HG03565 (cell line): ENCODE data around the gene HARS1.
"Not testable (repeated sequence)": the region's sequence is repeated elsewhere in the genome, so short reads cannot be mapped to it uniquely, and the experiment has no call there.

ENCODE experiments used
- ATAC-seq: cut with Tn5 transposase; IDR thresholded peaks from one replicate; pipeline ENCODE4 v1.9.1; 2021; ENCODE audit warnings: mild to moderate bottlenecking, moderate library complexity; ENCODE audit not compliant: unreplicated experiment

HARS1 gene

DNA sequence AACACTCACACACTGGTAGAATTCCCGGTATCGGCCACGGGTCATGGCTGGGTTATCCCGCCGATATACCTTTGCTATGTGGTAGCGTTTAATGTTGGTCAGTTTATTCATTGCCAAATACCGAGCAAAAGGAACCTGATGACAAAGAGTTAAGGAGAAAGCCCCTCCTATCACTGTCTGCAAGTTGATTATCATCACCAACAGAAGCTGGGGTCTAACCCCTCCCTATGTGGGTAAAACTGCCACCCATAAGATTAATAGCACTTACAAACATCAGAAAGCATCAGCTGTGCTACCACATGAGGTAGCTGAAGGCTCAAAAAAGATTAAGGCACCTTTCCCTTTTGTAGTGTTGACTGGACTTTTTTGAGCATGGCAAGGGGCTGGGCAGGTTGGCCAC lies 12.2 kb downstream of the HARS1 start:
- no peak for ATAC-seq

DNA sequence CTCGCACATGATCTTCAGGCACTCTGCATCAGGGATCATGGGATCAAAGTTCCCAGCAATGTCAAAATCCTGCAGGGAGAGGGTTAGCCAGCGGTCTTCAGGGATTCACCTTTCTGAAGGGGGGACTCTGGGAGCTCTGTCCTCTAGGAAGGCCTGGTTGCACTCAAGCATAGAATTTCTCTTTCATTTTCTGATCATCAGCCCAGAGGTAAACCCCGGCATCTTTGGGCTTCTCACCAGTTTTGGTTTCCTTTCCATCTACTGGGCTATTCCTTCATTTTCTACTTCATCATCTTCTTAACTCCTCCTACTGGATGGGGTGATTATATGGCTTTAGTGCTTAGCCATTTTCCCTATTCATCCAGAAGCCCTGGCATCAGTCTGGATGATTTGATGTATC lies 13.2 kb downstream of the HARS1 start:
- ATAC-seq = peak; percentile 33

DNA sequence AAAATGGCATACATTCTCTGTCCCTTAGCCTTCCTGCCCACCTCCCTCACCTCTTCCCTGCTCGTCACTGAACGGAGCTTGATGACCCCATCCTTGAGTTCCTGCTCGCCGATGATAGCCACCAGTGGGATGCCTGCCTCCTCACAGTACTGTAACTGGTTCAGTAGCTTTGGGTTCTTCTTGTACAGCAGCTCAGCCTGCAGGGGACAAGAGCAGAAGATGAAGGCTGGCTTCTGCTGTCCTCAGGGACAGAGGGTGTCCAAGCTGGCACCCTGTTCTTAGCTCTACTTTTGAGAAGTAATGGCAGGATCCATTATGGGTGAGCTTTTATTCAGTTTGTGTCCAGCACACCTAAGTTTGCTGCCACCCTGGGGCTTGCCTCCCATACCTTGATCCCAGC lies 16.5 kb downstream of the HARS1 start:
- no peak for ATAC-seq

DNA sequence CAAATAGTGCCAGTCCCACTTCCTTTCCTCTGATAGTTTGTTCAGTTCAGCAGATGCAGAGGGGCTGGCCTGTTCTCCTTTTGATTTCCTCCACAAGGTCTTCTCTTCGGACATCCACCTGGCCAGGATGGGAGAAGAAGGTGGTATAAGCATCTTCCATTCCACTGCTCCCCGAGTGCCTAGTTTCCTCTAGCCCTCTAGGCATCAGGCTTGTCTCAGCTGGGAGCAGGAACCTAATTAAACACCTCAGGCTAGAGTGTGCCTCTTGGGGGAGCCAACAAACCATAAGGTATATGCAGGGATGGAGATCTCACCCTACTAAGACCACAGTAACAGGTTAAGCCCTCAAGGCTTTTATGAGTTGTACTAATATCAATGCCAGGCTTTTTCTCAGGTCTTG lies 17.0 kb downstream of the HARS1 start:
- no peak for ATAC-seq

DNA sequence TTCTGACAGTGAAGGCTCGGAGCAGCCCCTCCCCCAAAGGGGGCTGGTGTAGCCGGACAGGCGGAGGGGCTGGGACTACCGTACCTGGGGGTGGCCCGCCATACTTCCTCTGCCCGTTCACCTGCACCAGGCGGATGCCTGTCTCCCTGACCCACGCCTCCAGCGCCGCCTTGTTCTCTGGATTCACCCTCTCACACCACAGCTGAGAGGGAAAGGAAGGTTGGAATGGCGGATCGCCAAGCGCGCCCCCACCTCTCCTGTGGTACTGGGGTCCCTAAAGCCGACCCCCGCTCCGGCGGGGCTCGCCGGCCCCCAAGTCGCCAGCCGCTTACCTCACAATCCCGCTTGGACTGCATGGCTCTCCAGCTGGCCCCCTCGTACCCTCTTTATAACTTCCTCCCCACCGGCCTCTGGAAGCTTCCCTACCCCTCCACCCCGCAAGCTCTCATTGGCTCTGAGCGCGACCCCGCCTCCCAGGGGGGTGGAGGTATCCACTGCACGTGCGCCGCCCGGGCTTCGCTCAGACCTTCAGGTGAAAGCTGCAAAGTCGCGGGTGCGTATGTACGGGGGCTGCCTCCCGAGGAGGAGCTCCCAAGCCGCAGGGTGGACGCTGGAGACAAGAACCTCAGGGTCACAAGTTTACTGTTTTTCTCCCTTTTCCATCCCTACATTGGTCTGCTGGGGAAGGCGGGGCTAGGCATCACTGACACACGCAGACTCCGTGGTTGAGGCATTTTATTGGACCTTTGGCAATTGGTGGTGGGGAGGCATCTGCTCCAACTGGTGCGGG lies 17.8 kb downstream of the HARS1 start, which contains the start of gene DND1:
Gene DND1 (minus strand): TSS at position 390 of the 790 bp plus-strand sequence. CDS start 34 bp downstream, at position 356.
- no peak for ATAC-seq

DNA sequence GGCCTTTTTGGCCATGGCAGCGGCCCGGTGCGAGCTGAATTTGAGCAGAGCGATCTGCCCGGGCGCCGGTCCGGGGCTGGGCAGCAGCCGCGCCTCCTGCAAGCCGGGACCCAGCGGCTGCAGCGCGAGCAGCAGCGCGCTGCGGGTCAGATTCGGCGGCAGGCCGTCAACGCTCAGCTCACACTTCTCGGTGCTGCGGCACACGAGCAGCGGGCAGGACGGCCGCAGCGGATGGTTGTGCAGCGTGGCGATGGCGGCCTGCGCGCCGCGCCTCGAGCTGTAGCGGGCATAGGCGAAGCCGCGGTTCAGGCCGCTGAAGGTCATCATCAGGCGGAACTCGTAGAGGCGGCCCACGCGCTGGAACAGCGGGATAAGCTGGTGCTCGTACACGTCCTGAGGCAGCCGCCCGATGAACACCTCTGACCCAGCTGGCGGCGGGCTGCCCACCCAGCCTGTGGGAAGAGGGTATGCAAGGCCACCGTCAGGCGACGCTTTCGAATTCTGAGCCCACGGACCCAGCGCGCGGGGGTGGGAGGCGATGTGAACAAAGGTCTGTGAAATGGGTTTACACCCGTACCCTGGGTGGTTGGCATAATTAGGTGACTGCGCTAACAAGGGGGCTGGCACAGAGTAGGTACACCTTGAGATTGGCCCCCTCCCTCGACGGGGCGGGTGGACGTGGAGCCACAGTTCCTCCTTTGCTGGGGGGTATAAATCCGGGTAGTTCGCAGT lies 18.5 kb downstream of the HARS1 start:
- ATAC-seq = no peak

DNA sequence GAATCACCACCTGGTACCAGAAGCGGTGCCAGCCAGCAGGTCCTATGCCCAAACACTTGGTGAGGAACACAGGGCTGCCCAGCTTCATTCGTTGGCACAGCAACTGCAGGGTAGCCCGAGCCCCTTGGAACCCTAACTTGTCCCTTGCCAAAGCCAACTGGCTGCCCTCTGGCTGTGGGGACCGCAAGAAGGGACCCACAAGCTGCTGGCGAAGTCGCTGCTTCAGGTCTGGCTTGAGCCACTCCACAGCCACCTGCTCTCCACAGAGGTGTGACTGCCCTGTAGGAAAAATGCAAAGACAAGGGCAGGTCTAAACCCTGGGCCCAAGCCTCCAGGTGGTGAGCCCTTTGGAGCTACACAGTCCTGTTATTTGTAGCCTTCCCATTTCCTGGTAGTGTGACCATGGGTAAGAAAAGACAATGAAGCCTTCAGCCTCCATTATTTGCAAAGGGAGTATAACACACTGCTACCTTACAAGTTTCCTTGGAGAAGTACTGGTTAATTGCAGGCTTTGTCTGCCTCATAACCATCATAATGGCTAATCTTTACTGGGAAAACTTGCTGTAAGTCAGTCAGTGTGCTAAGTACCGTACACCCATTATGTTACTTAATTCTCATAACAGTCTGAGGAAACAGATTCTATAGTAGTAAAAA lies 19.6 kb downstream of the HARS1 start:
- ATAC-seq = no peak

DNA sequence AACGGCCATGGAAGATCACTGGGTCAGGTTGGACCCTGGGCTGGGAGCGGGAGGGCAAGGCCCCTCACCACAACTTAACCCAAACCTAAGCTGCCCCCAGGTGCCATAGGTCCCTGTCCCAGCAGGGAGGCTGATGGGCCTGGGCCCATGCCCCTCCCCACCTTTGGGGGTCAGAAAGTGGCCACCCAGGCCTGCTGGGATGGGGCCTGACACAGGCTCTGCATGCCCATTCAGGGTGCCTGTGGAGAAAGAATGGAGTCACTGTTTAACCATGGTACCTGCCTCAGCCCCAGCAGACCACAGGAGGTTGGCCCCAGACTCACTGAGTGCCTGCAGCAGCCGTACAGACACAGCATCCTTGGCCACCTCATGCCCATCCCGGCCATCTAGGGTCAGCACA lies 20.1 kb downstream of the HARS1 start:
- not testable (repeated sequence) for ATAC-seq

DNA sequence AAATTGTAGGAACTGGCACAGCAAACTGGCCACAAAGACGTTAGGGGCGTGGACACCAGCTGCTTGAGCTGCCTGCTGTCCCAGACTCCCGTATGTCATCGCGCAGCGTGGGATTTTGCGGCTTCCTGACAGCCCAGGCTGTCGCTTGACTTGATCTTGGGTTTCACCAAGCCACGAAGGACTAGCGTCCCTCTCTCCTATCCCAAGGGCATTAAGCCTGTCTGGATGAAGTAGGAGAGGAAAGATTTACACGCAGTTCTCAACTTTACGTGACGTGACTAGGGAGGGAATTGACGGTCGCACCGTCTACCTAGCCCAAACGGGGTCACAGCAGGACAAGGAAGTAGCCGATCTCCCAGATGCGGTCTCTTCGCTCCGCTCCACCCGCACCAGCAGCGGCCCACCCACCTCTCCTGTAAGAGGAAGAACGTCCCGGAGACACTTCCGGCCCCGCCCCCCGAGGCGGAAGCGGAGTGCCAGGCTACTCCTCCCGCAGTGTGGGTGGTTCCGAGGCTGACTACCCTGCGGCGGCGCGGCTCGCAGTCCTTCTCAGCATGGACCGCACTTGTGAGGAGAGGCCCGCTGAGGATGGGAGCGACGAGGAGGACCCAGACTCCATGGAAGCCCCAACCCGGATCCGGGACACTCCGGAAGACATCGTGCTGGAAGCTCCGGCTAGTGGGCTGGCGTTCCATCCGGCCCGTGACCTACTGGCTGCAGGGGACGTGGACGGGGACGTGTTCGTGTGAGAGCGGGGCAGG lies 26.6 kb downstream of the HARS1 start, which contains the start of gene WDR55:
Gene WDR55 (plus strand): TSS at position 546 of the 761 bp plus-strand sequence. CDS start 9 bp downstream, at position 555.
- ATAC-seq = peak; percentile 94

DNA sequence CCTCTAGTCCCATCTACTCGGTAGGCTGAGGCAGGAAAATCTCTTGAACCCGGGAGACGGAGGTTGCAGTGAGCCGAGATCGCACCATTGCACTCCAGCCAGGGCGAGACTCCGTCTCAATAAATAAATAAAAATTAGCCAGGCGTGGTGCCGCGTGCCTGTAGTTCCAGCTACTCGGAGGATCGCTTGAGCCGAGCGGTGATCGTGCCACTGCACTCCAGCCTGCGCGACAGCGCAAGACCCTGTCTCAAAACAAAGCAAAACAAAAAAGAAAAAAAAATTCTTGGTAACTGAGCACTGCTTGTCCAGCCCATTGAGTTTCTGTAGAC lies 27.2 kb downstream of the HARS1 start:
- no peak for ATAC-seq

DNA sequence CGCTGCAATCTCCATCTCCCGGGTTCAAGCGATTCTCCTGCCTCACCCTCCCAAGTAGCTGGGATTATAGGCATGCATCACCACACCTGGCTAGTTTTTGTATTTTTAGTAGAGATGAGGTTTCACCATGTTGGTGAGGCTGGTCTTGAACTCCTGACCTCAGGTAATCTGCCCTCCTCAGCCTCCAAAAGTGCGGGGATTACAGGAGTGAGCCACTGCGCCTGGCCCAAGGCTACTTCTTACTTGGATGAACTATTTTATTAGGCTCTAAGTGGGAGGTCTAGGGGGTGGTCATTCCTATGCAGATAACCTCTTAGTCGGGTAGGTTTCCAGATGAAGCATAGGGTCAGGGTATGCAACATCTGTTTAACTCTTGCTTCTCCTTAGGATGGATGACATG lies 30.8 kb downstream of the HARS1 start:
- ATAC-seq = not testable (repeated sequence)

DNA sequence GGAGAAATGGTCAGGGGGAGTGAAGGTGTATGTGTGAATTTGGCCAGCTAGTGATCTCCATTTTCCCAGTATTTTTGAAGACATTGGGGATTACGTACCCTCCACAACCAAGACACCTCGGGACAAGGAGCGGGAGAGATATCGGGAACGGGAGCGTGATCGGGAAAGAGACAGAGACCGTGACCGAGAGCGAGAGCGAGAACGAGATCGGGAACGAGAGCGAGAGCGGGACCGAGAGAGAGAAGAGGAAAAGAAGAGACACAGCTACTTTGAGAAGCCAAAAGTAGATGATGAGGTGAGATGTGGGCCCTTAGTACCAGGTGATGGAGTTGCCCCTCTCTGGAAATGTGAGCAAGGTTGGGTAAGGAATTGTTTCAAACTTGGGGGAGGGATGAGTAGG lies 32.3 kb downstream of the HARS1 start:
- no peak for ATAC-seq

DNA sequence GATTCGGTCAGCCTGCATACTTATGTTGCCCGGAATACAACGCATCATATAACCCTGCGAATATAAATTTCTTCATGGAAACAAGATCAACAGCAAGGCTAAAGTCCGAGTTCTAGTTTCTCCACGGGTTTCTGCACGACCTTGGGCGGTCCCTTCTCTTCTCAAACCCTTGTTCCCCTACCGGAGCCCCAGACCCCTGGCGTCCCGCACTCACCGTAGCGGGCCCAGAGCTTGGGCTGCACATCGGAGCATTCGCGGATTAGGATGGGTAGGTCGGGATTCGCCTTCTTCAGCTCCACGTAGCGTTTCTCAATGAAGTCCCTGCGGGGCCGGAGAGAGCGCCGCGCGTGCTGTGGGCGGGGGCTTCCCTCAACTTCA lies 44.1 kb downstream of the HARS1 start:
- no peak for ATAC-seq

DNA sequence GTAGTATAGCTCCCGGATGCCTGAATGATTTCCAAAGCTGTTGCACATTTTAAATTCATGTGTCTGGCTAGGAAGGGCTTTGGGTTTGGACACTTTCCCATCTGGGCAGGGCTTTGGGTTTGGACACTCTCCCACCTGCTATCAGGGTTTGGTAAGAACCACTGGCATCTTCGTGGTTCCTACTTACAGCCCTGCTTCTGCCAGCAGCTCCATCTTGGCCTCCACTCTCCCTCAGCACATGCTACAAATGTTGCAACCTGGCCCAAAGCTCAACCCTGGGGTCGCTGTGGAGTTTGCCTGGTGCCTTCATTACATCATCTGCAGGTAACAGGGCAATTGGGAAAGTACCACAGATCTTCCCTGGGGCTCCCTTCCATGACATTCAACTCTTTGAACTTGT lies 48.5 kb downstream of the HARS1 start:
- no peak for ATAC-seq

DNA sequence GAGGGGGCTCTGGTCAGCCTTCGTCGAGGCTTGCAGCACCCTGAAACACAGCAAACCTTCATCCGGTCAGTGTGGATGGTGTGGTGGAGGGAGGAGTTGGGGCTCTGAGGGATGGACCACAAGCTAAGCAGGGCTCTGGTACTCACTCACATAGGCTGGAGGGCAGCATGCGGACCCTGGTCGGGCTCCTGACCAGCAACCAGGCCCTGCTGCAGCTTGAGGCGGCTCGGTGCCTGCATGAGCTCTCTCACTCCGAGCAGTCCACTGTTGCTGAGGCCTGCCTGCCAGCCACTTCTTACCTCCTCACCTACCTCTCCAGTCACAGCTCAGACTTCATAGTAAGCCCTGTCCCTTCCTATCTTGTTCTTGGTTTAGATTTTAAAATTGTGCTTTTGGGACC lies 49.5 kb downstream of the HARS1 start:
- ATAC-seq = no peak

DNA sequence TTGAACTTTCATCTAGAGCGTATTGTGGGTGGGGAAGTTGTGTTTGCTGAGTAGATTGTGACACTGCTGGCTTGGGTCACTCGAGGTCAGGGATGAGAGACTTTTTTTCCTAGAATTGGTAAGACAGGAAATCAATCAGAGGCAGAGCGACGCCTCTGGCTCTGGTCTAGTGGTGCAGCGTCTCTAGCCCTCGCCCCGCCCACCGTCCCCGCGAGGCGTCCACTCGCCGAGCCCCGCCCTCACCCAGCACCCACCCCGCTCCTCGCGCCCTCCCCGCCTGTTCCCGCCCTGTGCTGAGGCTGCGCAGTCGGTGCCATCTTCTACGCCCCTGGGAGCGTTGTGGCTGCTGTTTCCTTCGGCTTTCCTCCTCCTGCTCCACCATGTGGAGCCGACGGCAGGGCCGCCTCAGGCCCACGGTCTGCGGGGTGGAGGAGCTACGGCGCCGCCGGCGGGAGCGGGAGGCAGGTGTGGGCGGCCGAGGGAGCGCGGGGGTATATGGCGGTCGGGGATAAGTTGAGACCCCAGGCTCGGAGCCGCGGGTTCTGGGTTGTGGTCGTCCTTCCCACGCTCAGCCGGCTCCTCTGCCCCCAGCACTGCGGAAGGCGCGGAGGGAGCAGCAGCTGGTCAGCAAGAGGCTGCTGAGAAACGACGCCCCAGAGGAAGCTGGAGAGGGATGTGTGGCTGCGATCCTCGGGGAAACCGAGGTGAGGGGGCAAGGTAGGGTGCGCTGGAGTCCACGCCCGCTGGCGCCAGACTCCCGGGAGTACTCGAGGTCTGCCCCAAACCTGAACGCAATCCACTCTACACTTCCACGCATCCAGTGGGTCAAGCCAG lies 51.8 kb downstream of the HARS1 start, which contains the start of gene TMCO6:
Gene TMCO6 (plus strand): TSS at position 304 of the 834 bp plus-strand sequence. CDS start 77 bp downstream, at position 381.
- ATAC-seq = peak; percentile 62

DNA sequence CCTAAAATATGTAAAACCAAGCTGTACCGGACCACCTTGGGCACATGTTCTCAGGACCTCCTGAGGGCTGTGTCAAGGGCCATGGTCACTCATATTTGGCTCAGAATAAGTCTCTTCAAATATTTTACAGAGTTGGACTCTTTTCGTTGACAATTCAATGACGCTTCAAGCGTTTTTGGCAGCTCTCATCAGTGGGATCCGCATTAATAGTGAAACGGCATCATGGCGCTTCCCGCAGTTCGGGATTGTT lies 52.3 kb downstream of the HARS1 start:
- not testable (repeated sequence) for ATAC-seq

DNA sequence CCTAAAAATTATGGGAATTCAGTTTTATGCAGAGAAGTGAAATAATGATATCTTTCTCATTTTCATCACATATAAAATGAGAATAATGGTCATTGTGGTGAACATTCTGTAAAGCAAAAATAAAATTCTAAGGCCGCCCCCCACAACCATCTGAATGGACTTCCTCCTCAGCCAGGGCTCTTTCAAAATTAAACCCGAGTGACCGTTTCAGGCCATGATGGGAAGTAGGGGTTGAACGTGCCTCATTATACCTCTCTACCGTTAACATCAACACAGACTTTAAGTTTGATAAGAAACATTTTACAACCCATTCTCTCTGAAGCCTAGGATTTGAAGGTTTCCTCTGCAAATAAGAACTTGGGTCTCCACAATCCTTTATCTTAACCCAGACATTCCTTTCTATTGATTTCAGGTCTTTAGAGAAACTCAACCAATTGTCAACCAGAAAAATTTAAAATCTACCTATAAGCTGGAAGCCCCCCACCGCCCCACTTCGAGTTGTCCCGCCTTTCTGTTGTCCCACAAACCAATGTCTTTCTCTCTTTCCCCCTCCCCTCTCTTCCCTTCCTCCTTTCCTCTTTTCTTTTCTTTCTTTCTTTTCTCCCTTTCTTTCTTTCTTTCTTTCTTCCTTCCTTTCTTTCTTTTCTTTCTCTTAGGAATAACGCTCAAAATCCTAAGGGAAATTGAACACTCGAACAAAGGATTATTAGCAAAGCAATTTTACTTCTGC lies 53.6 kb downstream of the HARS1 start:
- ATAC-seq = no peak
